ENCODE results near the gene TRIM33.
"Not testable (repeated sequence)": the region's sequence is repeated elsewhere in the genome, so short reads cannot be mapped to it uniquely, and the experiment has no call there.

The TRIM33 gene

DNA sequence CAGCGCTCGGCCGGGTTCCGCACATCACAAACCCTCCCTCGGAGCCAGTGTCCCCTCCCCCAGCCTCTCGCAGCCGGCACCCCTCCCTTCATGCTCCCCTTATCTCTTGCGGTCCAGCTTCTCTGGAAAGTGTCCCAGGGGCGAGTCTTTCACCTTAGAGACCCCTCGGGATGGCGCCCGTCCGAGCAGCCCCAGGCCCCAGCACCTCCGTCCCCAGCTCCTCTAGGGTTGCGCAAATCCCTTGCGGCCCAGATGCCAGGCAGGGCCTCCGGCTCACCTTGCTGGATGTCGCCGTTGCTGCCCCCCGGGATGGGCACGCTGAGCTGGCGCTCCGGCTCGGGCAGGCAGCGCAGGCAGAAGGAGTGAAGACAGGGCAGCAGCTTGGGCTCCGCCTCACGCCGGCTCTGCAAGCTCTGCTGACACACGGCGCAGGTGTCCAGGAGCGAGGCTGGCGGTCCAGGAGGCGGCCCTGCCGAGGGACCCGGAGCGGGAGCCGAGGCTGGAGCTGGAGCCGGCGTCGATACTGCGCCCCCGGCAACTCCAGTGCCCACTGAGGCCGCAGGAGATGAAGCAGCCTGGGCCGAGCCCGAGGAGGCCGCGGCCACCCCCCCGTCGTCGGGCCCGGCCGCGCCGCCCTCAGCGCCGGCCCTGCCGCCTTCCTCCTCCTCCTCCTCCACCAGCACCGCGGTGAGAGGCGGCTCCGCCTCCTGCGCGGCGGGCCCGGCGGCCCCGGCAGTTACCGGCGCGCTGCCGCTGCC, 550 bp downstream of the TRIM33 start:
- peak; percentile 10 for DNase-seq (ENCODE audit: low read depth)

DNA sequence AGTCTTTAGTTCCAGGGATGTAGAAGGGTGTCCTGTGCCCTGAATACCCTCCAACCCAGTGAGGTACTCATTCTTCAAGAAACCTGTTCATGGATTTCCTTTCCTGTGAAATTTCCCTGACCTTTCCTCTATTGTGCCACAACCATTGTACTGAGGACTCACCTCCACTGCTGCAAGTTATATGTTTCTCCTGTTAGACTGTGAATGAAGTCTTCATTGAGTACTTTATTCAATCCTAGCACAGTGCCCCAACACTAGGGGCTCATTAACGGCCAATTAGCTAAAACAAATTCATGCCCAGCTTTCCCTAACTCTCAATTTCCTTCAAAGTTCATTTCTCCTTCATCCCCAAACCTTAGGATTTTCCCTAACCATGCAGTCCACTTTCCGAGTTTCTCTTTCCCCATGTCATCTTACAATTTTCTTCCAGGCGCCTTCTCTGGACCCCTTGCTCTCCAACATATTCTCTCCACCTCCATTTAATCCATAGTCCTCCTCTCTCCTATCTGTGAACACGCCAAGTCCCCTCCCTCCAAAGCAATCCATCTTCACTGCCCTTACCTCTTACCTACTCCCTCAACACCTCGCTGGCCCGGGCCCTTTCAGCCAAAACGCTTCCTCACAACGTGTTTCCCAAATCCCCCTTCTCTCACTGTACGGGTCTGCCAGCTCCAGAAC, 1.3 kb downstream of the TRIM33 start:
- DNase-seq (ENCODE audit: low read depth) = no peak

DNA sequence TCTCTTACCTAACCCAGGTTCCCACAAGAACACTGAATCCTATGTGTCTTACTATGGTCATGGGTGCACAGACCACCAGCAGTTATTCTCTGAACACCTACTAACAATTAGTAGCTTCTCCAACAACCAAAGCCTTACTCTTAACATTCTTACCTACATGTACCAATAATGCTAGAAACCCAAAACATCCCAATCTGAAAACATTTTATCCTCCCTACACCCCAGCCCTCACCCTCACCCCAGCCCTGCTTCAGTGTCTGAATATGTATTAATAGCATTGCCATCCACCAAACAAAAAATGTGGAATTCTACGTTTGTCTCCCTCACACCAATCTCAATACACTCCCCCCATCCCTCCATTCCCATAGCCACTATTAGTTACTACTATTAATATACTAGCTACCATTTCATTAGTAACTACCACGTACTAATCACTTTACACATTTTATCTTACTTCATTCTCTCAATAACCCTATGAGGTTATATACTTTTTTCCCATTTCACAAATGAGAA, 2.6 kb downstream of the TRIM33 start:
- no peak for DNase-seq (ENCODE audit: low read depth)

DNA sequence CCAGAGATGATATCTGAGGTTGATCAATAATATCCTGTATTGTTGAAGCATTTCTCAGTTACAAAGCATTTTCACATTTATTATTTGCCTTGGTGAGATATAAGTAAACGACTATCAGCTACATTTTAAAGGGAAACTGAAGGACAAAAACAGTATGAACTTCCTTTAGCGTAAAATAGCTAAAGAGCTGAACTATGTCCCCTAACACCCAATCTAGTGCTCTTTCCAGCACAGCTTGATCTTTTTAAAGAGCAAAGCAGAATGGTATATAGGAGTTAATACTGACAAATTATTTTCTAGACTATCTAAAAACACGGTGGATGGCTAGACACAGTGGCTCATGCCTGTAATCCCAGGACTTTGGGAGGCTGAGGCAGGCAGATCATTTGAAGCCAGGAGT, 3.5 kb downstream of the TRIM33 start:
- DNase-seq (ENCODE audit: low read depth) = no peak

DNA sequence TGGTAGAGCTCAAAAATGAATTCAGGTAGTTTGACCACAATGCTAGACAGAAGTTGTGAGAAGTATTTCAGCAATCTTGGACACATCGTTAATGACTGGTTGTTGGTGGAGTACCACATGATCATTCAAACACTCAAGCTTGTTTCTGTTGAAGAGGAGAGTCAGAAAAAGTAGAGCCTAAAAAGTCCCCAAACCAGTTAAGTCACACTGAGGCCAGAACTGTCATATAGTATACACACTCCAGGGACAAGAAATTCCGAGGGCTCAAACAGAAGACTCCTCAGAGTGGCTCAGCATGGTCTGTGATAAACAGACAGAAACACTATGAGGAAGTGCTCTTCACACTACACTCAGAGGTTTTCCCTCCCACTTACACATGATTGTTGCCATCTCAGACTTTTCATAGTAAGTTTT, 5.8 kb downstream of the TRIM33 start:
- DNase-seq (ENCODE audit: low read depth) = no peak

DNA sequence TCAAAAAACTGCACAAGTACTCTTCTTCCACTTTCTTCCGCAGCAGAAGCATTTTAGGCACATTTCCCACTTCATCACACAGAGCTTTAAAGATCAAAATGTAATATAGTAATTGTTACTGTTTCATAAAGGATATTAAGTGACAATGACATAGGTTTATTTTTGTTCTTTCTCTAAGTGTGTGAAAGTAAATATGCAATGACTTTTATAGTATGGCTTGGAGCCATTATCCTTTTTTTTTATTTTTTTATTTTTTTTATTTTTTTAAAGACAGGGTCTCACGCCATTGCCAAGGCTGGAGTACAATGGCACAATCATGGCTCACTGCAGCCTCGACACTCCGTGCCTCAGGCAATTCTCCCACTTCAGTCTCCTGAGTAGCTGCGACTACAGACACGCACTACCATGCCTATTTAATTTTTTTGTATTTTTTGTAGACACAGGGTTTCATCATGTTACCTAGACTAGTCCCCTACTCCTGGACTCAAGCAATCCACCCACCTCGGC, 7.0 kb downstream of the TRIM33 start:
- no peak for DNase-seq (ENCODE audit: low read depth)

DNA sequence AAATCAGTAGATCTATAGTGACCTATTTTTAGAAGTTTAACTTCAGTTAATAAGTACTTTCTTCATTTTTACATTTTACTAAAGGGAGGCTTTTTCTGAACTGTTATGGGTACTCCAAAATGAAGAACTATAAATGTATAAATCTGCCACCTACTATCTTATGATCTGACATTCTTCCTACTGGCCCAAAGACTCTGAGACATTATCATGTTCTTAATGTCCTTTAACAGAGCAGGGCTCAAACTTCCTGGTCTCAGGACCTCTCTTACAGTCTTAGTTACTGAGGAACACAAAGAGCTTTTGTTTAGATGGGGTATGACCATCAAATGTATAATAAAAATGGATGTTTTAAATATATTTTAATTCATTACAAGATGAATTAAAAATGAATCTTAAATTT, 8.9 kb downstream of the TRIM33 start:
- no peak for DNase-seq (ENCODE audit: low read depth)

DNA sequence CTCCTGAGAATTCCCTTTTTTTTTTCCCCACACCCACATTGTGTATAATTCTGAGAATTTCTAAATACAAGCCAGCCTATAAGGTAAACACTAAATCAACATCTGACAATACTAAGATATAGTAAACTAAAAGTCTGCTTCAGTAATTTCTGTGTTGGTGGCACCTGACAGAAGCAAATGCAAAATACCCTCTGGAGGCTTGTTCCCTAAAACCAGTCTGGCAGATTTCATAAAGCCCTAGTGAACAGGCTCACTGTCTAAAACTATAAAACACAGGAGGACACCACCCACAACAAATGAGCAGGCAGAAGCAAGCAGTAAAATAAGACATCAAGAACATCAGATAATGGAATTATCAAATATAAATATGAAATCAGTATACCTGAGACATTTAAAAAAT, 11.5 kb downstream of the TRIM33 start:
- DNase-seq (ENCODE audit: low read depth) = no peak

DNA sequence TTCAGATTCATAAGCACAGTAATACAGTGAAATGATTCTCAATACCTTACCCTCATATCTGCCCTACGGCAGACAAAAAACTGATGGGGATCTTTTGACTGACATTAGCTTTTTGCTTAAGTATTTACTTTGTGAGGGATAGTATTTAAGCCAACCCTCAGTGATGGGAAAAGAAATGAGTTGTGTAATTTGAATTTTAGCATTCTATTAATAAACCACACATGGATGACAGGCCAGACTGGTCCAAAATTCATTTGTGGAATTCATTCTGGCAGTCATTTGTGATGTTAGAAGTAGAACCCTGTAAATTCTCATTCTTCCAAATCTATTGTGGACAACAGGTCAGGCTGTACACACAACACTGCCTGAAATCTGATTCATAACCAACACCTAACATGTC, 14.9 kb downstream of the TRIM33 start:
- DNase-seq (ENCODE audit: low read depth) = no peak

DNA sequence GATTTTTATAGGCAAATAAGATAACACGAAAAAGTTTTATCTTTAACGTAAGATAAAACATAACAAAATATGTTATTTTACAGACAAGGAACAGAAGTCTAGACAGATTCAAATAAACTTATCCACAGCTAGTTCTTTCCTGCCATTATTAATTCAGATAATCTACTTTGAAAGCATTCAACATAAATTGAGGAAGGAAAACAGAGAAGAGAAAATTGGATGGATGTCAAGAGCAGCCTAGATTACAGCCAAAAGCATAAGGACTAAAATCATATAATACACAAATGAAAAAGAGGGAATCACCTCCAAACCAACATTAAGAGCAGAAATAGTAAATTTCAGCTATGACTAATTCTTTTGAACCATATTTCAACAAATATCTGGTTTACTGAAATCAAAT, 15.5 kb downstream of the TRIM33 start:
- DNase-seq (ENCODE audit: low read depth) = no peak

DNA sequence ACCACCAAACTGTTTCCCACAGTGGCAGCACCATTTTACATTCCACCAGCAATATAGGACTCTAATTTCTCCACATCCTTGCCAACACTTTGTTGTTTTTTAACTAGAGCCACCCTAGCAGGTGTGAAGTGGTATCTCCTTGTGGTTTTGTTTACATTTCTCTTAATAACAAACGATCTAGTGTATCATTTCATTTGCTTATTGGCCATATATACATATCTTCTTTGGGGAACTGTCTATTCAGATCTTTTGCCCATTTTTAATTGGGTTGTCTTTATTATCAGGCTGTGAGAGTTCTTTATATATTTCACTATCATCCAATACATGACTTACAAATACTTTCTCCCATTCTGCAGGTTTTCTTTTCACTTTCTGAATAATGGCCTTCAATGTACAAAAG, 18.0 kb downstream of the TRIM33 start:
- DNase-seq (ENCODE audit: low read depth) = no peak

DNA sequence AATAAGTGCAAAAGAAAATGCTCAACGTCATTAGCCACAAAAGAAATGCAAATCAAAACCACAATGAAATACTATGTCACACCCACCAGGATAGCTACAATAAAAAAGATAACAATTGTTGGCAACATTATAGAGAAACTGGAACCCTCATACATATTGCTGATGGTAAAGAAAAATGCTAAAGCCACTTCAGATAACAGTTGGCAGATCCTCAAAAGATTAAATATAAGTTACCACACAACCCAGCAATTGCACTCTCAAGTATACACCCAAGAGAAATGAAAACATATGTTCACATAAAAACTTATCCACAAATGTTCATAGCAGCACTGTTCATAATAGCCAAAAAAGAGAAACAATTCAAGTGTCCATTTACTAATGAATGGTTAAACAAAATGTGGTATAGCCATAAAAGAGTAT, 20.7 kb downstream of the TRIM33 start:
- no peak for DNase-seq (ENCODE audit: low read depth)

DNA sequence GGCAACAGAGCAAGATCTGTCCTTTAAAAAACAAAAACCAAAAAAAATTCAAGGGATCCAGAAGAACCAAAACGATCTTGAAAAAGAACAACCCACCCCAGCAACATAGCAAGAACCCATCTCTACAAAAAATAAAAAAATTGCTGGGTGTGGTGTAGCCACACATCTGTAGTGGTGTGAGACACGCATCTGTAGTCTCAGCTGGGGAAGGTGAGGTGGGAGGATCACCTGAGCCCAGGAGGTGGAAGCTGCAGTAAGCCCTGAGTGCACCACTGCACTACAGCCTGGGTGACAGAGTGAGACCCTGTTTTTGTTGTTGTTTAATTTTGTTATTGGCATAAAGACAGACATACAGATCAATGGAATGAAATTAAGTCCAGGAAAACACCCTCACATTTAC, 22.3 kb downstream of the TRIM33 start:
- no peak for DNase-seq (ENCODE audit: low read depth)

DNA sequence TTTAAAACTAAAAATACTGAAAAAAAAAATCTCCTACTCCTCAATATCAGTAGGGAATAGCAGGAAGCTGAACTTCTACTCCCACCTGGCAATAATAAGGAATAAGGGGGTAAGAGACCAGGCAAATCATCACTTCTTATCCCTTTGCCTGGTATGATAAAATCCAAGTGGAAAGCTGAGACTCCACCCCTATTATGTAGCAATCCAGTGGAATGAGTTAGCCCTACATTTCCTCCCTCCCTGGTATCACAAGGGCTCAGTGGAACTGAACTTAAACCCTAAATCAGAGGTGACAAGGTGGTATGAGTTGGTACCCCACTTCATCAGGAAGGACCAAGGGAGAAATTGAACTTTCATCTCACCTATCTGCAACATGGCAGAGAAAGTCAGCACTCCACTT, 25.7 kb downstream of the TRIM33 start:
- DNase-seq (ENCODE audit: low read depth) = no peak

DNA sequence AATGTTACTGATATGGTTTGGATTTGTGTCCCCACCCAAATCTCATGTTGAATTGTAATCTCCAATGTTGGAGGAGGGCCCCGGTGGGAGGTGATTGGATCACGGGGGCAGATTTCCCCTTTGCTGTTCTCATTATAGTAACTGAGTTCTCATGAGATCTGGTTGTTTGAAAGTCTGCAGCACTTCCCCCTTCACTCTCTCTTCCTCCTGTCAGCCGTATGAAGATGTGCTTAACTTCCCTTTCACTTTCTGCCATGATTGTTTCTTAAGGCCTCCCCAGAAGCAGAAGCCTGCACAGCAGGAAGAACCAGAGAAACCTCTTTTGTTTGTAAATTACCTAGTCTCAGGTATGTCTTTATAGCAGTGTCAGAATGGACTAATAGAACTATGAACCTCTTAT, 28.4 kb downstream of the TRIM33 start:
- no peak for DNase-seq (ENCODE audit: low read depth)

DNA sequence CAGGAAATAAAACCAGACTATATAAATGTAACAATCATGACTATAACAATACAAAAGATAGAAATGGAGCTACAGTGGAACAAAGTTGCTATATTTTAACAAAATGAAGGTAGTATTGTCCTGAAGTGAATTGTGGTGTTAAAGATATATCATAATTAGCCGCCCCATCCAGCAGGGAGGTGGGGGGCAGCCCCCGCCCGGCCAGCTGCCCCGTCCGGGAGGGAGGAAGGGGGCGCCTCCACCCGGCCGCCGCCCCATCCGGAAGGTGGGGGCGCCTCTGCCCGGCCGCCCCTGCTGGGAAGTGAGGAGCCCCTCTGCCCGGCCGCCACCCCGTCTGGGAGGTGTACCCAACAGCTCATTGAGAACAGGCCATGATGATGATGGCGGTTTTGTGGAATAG, 31.4 kb downstream of the TRIM33 start:
- not testable (repeated sequence) for DNase-seq (ENCODE audit: low read depth)

DNA sequence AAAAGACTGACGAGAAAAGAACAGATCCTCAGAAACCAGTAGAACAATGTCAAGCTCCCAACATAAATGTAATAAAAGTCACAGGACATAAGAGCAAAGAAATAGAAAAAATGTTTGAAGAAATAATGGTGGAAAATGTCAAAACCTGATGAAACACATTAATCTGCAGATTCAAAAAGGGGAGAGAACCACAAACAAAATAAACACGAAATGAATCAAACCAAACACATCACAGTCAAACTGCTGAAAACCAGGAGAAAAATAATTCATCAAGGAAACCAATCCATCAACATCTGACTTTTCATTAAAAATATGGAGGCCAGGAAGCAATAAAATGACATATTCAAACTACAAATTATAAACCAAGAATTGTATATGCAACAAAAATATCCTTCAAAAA, 31.9 kb downstream of the TRIM33 start:
- DNase-seq (ENCODE audit: low read depth) = no peak

DNA sequence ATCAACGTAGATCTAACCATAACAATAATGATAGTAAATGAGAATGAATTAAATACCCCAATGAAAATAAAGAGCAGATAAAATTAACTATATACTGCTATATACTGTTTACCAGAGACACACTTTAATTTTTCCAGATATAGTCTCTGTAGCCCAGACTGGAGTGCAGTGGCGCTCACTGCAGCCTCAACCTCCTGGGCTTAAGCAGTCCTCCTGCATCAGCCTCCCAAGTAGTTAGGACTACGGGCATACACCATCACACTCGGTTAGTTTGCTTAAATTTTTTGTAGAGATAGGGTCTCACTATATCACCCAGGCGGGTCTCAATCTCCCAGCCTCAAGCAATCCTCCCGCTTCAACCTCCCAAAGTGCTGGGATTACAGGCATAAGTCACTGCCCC, 37.2 kb downstream of the TRIM33 start:
- DNase-seq (ENCODE audit: low read depth) = no peak

DNA sequence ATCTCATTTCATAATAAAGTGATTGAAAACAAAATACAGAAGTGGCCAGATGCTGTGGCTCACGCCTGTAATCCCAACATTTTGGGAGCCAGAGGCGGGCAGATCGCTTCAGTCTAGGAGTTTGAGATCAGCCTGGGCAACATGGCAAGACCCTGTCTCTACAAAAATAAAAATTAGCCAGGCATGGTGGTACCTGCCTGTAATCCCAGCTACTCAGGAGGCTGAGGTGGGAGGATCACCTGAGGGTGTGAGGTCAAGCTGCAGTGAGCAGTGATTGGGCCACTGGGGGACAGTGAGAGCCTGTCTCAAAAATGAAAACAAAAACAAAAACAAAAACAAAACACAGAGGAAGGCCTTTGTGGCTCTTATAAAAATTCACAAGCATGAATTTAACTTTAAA, 38.6 kb downstream of the TRIM33 start:
- DNase-seq (ENCODE audit: low read depth) = no peak

DNA sequence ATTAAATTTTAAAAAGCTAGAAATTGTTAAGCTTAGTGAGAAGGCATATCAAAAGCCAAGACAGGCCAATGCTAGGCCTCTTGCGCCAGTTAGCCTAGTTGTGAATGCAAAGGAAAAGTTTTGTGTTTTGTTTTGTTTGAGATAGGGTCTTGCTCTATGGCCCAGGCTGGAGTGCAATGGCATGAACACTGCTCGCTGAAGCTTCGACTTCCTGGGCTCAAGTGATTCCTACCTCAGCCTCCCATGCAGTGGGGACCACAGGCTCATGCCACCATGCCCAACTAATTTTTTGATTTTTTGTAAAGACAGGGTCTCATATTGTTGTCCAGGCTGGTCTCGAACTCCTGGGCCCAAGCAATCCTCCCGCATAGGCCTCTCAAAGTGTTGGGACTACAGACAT, 40.3 kb downstream of the TRIM33 start:
- DNase-seq (ENCODE audit: low read depth) = no peak

DNA sequence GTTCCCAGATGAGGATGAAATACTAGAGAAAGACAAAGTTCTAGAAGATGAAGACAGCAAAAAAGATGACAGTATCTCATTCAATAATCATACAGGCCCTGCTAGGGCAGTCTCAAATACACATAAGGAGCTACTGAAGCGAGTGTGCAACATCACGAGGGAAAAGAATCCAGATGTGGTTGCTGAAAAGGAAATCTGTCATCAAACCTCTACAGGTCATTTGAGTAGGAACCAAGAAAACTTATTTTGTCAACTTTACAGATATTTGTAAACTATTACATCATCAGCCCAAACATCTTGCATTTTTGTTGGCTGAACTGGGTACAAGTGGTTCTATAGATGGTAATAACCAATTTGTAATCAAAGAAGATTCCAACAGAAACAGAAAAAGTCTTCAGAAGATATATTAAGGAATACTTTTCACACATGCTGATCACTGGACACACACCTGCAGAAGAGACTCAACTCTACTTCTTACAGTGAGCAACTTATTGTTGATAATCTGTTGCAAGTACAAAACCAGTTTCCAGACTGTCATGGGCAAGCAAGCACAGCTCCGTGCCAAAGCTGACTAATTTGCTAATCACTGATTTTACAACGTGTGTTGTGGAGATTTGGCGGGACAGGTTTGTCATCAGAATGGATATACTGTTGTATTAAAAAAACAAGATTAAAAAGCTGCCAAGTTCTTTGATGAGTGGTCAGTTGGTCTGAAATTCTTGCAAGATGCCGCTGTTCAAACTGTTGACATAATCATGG, 42.1 kb downstream of the TRIM33 start:
- no peak for DNase-seq (ENCODE audit: low read depth)

DNA sequence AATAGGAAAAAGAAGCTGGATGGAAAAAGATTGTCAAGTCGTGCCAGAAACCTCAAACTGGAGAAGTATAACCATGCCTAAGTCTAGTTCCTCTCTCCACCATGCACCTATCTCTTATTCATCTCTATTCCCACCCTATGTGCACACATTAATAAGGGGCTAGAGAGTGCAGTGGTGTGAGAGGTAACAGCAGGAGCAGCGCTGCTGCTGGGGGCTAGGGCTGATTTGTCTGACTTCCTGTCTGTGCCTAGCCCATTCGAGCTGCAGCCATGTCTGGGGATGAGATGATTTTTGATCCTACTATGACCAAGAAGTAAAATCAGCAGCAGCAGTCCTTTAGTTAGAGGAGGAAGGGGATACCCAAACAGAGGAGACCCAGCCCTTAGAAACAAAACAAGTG, 43.0 kb downstream of the TRIM33 start:
- DNase-seq (ENCODE audit: low read depth) = no peak

DNA sequence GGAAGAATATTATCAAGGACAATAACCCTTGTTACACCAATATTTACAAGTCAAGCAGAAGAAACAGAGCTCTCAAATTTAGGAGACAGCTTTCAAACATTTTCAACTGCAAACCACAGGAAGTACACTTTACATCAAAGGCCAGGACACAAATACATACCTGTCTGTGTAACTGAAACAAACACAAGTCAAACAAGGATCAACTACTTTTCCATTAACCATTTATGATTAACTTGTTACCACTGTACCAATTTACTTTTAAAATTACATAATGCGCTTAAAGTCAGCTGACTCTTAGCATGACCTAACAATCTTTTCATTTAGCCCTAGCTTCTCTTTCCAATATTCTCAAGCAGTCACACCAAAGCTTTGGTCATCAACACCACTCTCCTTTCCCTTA, 43.5 kb downstream of the TRIM33 start:
- DNase-seq (ENCODE audit: low read depth) = no peak
